Kidney (tissue), 14 donors: ENCODE measurements around the gene G6PC1. TPM values are rescaled to one million over a fixed set of nuclear protein-coding genes. Genes with fewer than 3 reads are reported as not detected.

ENCODE experiments used
- DNase-seq, 5 donors: peaks; one replicate each; pipeline ENCODE4 v3.0.0-alpha.2; 2013 to 2020
- FAIRE-seq: peaks from 2 replicates; lab custom pipeline; 2012; peaks lifted over from hg19 to GRCh38; lab: Jason Lieb, UNC
- H3K27ac ChIP-seq, 2 donors: one replicate each; pipeline ENCODE4 v1.7.0; 2013; ENCODE audit warnings: low read depth in 2 of 2, low read length in 2 of 2, inconsistent platforms in 1 of 2
- H3K27me3 ChIP-seq: one replicate; pipeline ENCODE4 v1.7.1; 2013; ENCODE audit warnings: low read length, inconsistent platforms; ENCODE audit not compliant: control insufficient read depth, insufficient read depth
- H3K36me3 ChIP-seq, 3 donors: one replicate each; pipeline versions ENCODE4 v1.7.0 to v1.7.1; 2013; ENCODE audit warnings: low read length in 3 of 3, control low read depth in 1 of 3, inconsistent platforms in 1 of 3; ENCODE audit not compliant: insufficient read depth in 3 of 3, control insufficient read depth in 2 of 3
- H3K4me1 ChIP-seq, 3 donors: one replicate each; pipeline versions ENCODE4 v1.7.0 to v1.7.1; 2013; ENCODE audit warnings: low read length in 3 of 3, inconsistent platforms in 1 of 3, low read depth in 1 of 3; ENCODE audit not compliant: control insufficient read depth in 2 of 3, insufficient read depth in 2 of 3
- H3K4me3 ChIP-seq, 3 donors: one replicate each; pipeline versions ENCODE4 v1.7.0 to v1.8.1; 2013; ENCODE audit warnings: low read length in 3 of 3, control low read depth in 1 of 3, inconsistent platforms in 1 of 3
- H3K9ac ChIP-seq, 3 donors: one replicate each; pipeline versions ENCODE4 v1.7.0 to v1.7.1; 2013; ENCODE audit warnings: low read length in 3 of 3, control low read depth in 1 of 3, inconsistent platforms in 1 of 3
- H3K9me3 ChIP-seq, 3 donors: one replicate each; pipeline versions ENCODE4 v1.7.0 to v1.7.1; 2013; ENCODE audit warnings: low read length in 3 of 3, control low read depth in 1 of 3, inconsistent platforms in 1 of 3; ENCODE audit not compliant: control insufficient read depth in 2 of 3, insufficient read depth in 1 of 3
- CTCF ChIP-seq: IDR thresholded peaks from 3 replicates; pipeline ENCODE4 v1.5.1; 2012; ENCODE audit warnings: mild to moderate bottlenecking, moderate library complexity, borderline replicate concordance; ENCODE audit not compliant: insufficient read depth; ENCODE audit errors: extremely low read depth
- intact Hi-C: fragments of 100-400 bp; cut with DNase I; formaldehyde crosslinking; loops from one replicate; pipeline ENCODE4 v1.11.1; 2022
- polyA plus RNA-seq: library from polyadenylated mRNA; stranded (reverse); fragments of 350-450 nt; fragmentation: Illumina TruSeq; extraction: RNeasy Lipid Tissue Mini Kit (QIAGEN cat#74804); gene quantifications from one replicate; pipeline ENCODE4 v1.2.3, GENCODE V29; 2014; ENCODE audit warnings: low read depth, low replicate concordance; ENCODE audit not compliant: insufficient read depth
- total RNA-seq: library from RNA; stranded (reverse); fragmentation: NEBNext Ultra II Directional; extraction: Animal tissue kit (Norgen Biotek cat#: 25700); gene quantifications from one replicate; pipeline ENCODE4 v1.2.1, GENCODE V29; 2021
- donor health status: control.
- donor health status: control.
- donor health status: control.
- donor health status: control.
- donor health status: control.
- donor health status: DM: yes; HTN: yes; CAD: no.
- donor health status: Normal renal cell carcinoma (clear cell type).

The G6PC1 gene
- total and polyA plus RNA-seq, 2 donors from 2014 or later: 0.16 to 10.5 TPM

GRCh38 chr17:42946812-42947211 lies 46.2 kb downstream of the G6PC1 start:
- H3K9me3 ChIP-seq: no peaks in the 10 kb centered on the region
- intact Hi-C loops: no loop called here
- no peak overlapping the region for H3K4me3 ChIP-seq
- TF ChIP-seq CTCF: no peak
- no peak overlapping the region for H3K9ac ChIP-seq
- DNase-seq (no peak), FAIRE-seq (no peak)
- H3K27me3 ChIP-seq: no peaks in the 10 kb centered on the region
- no peaks in the 10 kb centered on the region for H3K4me1 ChIP-seq
- H3K36me3 ChIP-seq: peaks cover 0 to 2% (median under 1%) of the 10 kb centered on the region in 3 donors
- H3K27ac ChIP-seq: no peak overlapping the region

- no peak for TF ChIP-seq CTCF
- Histone ChIP-seq H3K36me3 (peaks cover 5 to 17% (median 11%) of the 10 kb centered on the region in 3 donors), H3K27me3 (no peaks in the 10 kb centered on the region), H3K9ac (no peak overlapping the region), H3K27ac (no peak overlapping the region), H3K4me3 (no peak overlapping the region), H3K9me3 (no peaks in the 10 kb centered on the region), H3K4me1 (no peaks in the 10 kb centered on the region)
- intact Hi-C loops: no loop called here
- DNase-seq (no peak), FAIRE-seq (no peak)
Observed at GRCh38 chr17:42950044-42950783, 49.6 kb downstream of the G6PC1 start.

Other genes with a start within 250 kb of the G6PC1 start
- gene TUBG2, start 241.5 kb upstream of the G6PC1 start, total RNA-seq: 19.9 TPM
- gene TUBG2, start 241.5 kb upstream of the G6PC1 start, polyA plus RNA-seq: 39.9 TPM
- 21.2 TPM for gene PLEKHH3, start 223.8 kb upstream of the G6PC1 start, total RNA-seq
- gene PLEKHH3, start 223.8 kb upstream of the G6PC1 start, polyA plus RNA-seq: 23.2 TPM
- 1.4 TPM for gene CCR10, start 219.0 kb upstream of the G6PC1 start, total RNA-seq
- gene CCR10, start 219.0 kb upstream of the G6PC1 start, polyA plus RNA-seq: 1.7 TPM
- 9.1 TPM for gene CNTNAP1, start 218.3 kb upstream of the G6PC1 start, total RNA-seq
- 1.4 TPM for gene CNTNAP1, start 218.3 kb upstream of the G6PC1 start, polyA plus RNA-seq
- 59.2 TPM for gene EZH1, start 155.8 kb upstream of the G6PC1 start, total RNA-seq
- 20.8 TPM for gene EZH1, start 155.8 kb upstream of the G6PC1 start, polyA plus RNA-seq
- 55.7 TPM for gene RAMP2, start 139.6 kb upstream of the G6PC1 start, total RNA-seq
- 134 TPM for gene RAMP2, start 139.6 kb upstream of the G6PC1 start, polyA plus RNA-seq
- 85.2 TPM for gene VPS25, start 127.3 kb upstream of the G6PC1 start, total RNA-seq
- 112 TPM for gene VPS25, start 127.3 kb upstream of the G6PC1 start, polyA plus RNA-seq
- 14.9 TPM for gene WNK4, start 120.2 kb upstream of the G6PC1 start, total RNA-seq
- 26.4 TPM for gene WNK4, start 120.2 kb upstream of the G6PC1 start, polyA plus RNA-seq
- gene COA3, start 102.1 kb upstream of the G6PC1 start, total RNA-seq: 144 TPM
- gene COA3, start 102.1 kb upstream of the G6PC1 start, polyA plus RNA-seq: 656 TPM
- gene CNTD1, start 101.9 kb upstream of the G6PC1 start, total RNA-seq: 0.60 TPM
- 0.95 TPM for gene CNTD1, start 101.9 kb upstream of the G6PC1 start, polyA plus RNA-seq
- gene BECN1, start 76.5 kb upstream of the G6PC1 start, total RNA-seq: 95.1 TPM
- 65.9 TPM for gene BECN1, start 76.5 kb upstream of the G6PC1 start, polyA plus RNA-seq
- 115 TPM for gene PSME3, start 67.4 kb upstream of the G6PC1 start, total RNA-seq
- 60.3 TPM for gene PSME3, start 67.4 kb upstream of the G6PC1 start, polyA plus RNA-seq
- 1.2 TPM for gene AOC2, start 56.2 kb upstream of the G6PC1 start, total RNA-seq
- gene AOC2, start 56.2 kb upstream of the G6PC1 start, polyA plus RNA-seq: 0.58 TPM
- 40.6 TPM for gene AOC3, start 49.6 kb upstream of the G6PC1 start, total RNA-seq
- 15.1 TPM for gene AOC3, start 49.6 kb upstream of the G6PC1 start, polyA plus RNA-seq
- gene AARSD1, start 63.7 kb downstream of the G6PC1 start, total RNA-seq: 35.8 TPM
- 45.6 TPM for gene AARSD1, start 63.7 kb downstream of the G6PC1 start, polyA plus RNA-seq
- gene PTGES3L, start 79.3 kb downstream of the G6PC1 start, total RNA-seq: 0.85 TPM
- 1.2 TPM for gene PTGES3L, start 79.3 kb downstream of the G6PC1 start, polyA plus RNA-seq
- gene RUNDC1, start 79.8 kb downstream of the G6PC1 start, total RNA-seq: 19.5 TPM
- gene RUNDC1, start 79.8 kb downstream of the G6PC1 start, polyA plus RNA-seq: 10.1 TPM
- gene RPL27, start 97.6 kb downstream of the G6PC1 start, total RNA-seq: 759 TPM
- 1,823 TPM for gene RPL27, start 97.6 kb downstream of the G6PC1 start, polyA plus RNA-seq
- 41.4 TPM for gene IFI35, start 106.0 kb downstream of the G6PC1 start, total RNA-seq
- 58.6 TPM for gene IFI35, start 106.0 kb downstream of the G6PC1 start, polyA plus RNA-seq
- gene VAT1, start 121.6 kb downstream of the G6PC1 start, total RNA-seq: 133 TPM
- 119 TPM for gene VAT1, start 121.6 kb downstream of the G6PC1 start, polyA plus RNA-seq
- 0.63 TPM for gene RND2, start 124.4 kb downstream of the G6PC1 start, total RNA-seq
- gene RND2, start 124.4 kb downstream of the G6PC1 start, polyA plus RNA-seq: 2.3 TPM
- gene BRCA1, start 224.6 kb downstream of the G6PC1 start, total RNA-seq: 5.1 TPM
- 1.4 TPM for gene BRCA1, start 224.6 kb downstream of the G6PC1 start, polyA plus RNA-seq